Uterus (tissue), 4 donors: ENCODE data around the gene ZNF521. TPM values are rescaled to one million over a fixed set of nuclear protein-coding genes. Genes with fewer than 3 reads are reported as not detected.

ENCODE experiments used
- DNase-seq, 2 donors: peaks; one replicate each; pipeline ENCODE4 v3.0.0-alpha.2; 2019 to 2020
- H3K27ac ChIP-seq, 2 donors: fragments of 200-600 bp; sonication (generic); 1 replicate in 1 of 2; 2 replicates in 1 of 2; pipeline ENCODE4 v1.5.1; 2016 to 2018
- H3K27me3 ChIP-seq, 2 donors: fragments of 200-600 bp; sonication (generic); one replicate each; pipeline ENCODE4 v1.5.1; 2018 to 2019; ENCODE audit warnings: control low read depth in 1 of 2
- H3K36me3 ChIP-seq, 2 donors: fragments of 200-600 bp; sonication (generic); one replicate each; pipeline ENCODE4 v1.5.1; 2019; ENCODE audit warnings: control low read depth in 1 of 2
- H3K4me1 ChIP-seq, 2 donors: fragments of 200-600 bp; sonication (generic); one replicate each; pipeline ENCODE4 v1.5.1; 2018 to 2019; ENCODE audit warnings: control low read depth in 1 of 2
- H3K4me3 ChIP-seq, 2 donors: fragments of 200-600 bp; sonication (generic); 1 replicate in 1 of 2; 2 replicates in 1 of 2; pipeline ENCODE4 v1.5.1; 2018 to 2019; ENCODE audit warnings: mild to moderate bottlenecking in 1 of 2
- H3K9me3 ChIP-seq, 2 donors: fragments of 200-600 bp; sonication (generic); one replicate each; pipeline ENCODE4 v1.5.1; 2019; ENCODE audit warnings: control low read depth in 1 of 2
- POLR2A ChIP-seq, 2 donors: fragments of 450-650 bp; IDR thresholded peaks; one replicate each; pipeline ENCODE4 v1.6.1; 2016; ENCODE audit warnings: antibody characterized with exemption in 2 of 2, mild to moderate bottlenecking in 1 of 2, moderate library complexity in 1 of 2
- intact Hi-C: fragments of 100-400 bp; cut with DNase I; formaldehyde crosslinking; loops from one replicate; pipeline ENCODE4 v1.15.1; 2023; ENCODE audit warnings: low total_unique reads
- total RNA-seq, 4 donors: library from RNA; depleted of rRNA in 3 of 4; stranded (reverse); fragments of >200 nt in 3 of 4; gene quantifications; one replicate each; pipeline versions ENCODE4 v1.1.0 to v1.2.4, GENCODE V29; 2014 to 2023
- TF ChIP-seq, protein P1 (sequence below), 4 experiments: fragments of 200-600 bp in 2 of 4; fragments of 450-650 bp in 2 of 4; sonication (generic) in 2 of 4; IDR thresholded peaks; one replicate each; pipeline ENCODE4 v1.5.1; 2016 to 2019; ENCODE audit warnings: antibody characterized with exemption in 4 of 4, mild to moderate bottlenecking in 2 of 4, moderate library complexity in 1 of 4
- donor health status: DM: yes; HTN: yes; CAD: no.

The ZNF521 gene
- total RNA-seq, 4 donors from 2014 or later = 47.4 to 116 (median 72.8) TPM

DNA sequence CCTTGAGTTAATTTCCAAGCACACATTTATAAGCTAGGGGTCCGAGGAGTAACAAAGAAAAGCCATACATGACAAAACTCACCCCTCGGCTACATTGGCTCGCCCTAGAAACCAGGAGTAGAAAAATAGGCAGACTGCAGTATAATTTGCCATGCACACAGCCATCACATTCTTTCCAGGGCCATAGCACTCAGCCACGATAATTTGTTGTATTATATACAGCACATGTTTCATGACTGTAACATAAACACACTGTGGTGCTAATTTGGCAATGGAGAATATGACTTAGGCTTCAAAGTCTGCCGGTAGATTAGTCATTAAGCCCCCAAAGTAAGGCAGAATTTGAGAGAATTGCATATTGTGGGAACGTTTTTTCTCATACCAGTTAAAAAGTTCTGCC lies 254.9 kb downstream of the ZNF521 start:
- H3K4me3 ChIP-seq = no peak overlapping the region
- no peaks in the 10 kb centered on the region for H3K36me3 ChIP-seq
- H3K9me3 ChIP-seq = no peaks in the 10 kb centered on the region
- no peaks in the 10 kb centered on the region for H3K27me3 ChIP-seq
- peaks cover 0 to 6% of the 10 kb centered on the region in 2 donors for H3K4me1 ChIP-seq
- no peak for DNase-seq
- intact Hi-C loops = no loop called here
- no peak for TF ChIP-seq POLR2A (IDR thresholded peaks at IDR 0.05)
- TF ChIP-seq, protein P1, sequence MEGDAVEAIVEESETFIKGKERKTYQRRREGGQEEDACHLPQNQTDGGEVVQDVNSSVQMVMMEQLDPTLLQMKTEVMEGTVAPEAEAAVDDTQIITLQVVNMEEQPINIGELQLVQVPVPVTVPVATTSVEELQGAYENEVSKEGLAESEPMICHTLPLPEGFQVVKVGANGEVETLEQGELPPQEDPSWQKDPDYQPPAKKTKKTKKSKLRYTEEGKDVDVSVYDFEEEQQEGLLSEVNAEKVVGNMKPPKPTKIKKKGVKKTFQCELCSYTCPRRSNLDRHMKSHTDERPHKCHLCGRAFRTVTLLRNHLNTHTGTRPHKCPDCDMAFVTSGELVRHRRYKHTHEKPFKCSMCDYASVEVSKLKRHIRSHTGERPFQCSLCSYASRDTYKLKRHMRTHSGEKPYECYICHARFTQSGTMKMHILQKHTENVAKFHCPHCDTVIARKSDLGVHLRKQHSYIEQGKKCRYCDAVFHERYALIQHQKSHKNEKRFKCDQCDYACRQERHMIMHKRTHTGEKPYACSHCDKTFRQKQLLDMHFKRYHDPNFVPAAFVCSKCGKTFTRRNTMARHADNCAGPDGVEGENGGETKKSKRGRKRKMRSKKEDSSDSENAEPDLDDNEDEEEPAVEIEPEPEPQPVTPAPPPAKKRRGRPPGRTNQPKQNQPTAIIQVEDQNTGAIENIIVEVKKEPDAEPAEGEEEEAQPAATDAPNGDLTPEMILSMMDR (IDR thresholded peaks at IDR 0.05) = no peak
- H3K27ac ChIP-seq = peak overlapping the region; percentile 3 to 19

DNA sequence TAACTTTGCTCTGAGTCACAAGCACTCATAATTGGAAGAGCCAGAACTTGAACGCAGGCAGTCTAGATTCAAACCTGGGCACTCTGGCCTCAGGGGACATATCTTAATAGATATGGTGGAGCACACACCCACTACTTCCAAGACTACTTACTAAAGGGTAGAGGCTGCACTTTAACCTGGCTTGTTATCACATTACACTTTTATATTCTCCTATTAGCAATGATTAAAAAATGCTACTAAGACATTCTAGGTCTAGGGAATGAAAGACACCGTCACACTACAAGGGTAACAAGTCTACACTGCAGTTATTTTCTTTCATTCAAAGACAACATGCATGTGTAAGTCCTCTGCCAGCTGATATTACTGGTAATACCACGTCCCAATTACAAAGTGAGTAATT lies 258.8 kb downstream of the ZNF521 start:
- Histone ChIP-seq H3K27ac (no peak overlapping the region), H3K36me3 (no peaks in the 10 kb centered on the region), H3K4me1 (no peaks in the 10 kb centered on the region), H3K27me3 (no peaks in the 10 kb centered on the region), H3K9me3 (no peaks in the 10 kb centered on the region), H3K4me3 (no peak overlapping the region)
- no peak for DNase-seq
- intact Hi-C loops = no loop called here
- TF ChIP-seq, protein P1 (IDR thresholded peaks at IDR 0.05) = no peak
- no peak for TF ChIP-seq POLR2A (IDR thresholded peaks at IDR 0.05)

DNA sequence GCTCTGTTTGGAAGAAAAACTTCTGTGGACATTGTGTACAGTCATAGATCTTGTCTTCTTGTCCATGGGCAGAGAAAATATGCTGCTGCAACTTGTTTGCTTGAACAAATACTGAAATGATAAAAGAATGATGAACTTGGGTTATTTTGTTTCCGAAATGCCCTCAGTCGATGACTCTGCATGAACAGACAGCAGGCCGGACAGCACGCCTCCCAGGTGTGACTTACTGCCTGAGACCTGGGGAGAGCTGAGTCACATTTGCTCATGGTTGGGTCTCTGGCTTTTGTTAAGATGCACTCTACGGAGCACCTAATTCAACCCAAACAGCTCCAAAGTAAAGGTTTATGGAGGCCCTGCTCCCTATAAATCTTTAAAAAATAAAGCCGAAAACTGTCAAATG lies 262.5 kb downstream of the ZNF521 start:
- DNase-seq = no peak
- Histone ChIP-seq H3K9me3 (no peaks in the 10 kb centered on the region), H3K4me3 (no peak overlapping the region), H3K4me1 (no peaks in the 10 kb centered on the region), H3K36me3 (no peaks in the 10 kb centered on the region), H3K27me3 (no peaks in the 10 kb centered on the region), H3K27ac (no peak overlapping the region)
- TF ChIP-seq, protein P1 (IDR thresholded peaks at IDR 0.05) = no peak
- TF ChIP-seq POLR2A (IDR thresholded peaks at IDR 0.05) = no peak
- intact Hi-C loops = no loop called here

DNA sequence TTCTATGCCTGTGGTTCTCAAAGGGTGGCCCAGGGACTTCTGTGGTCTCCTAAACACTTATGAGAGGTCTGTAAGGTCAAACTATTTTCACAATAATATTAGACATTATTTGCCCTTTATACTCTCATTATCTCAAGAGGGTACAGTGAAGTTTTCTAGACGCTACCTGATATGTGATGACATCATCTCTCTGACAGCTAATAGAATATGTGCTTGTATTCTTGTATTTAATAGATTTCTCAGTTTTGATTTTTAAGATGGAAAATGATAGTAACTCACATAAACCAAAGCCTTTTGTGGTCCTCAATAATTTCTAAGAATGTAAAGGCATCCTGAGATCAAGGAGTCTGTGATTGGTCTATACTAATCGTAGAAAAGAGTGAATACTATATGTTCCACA lies 265.1 kb downstream of the ZNF521 start:
- DNase-seq = no peak
- Histone ChIP-seq H3K27ac (no peak overlapping the region), H3K9me3 (no peaks in the 10 kb centered on the region), H3K36me3 (no peaks in the 10 kb centered on the region), H3K4me1 (no peaks in the 10 kb centered on the region), H3K4me3 (no peak overlapping the region), H3K27me3 (no peaks in the 10 kb centered on the region)
- intact Hi-C loops = no loop called here
- TF ChIP-seq, protein P1 (IDR thresholded peaks at IDR 0.05) = no peak
- TF ChIP-seq POLR2A (IDR thresholded peaks at IDR 0.05) = no peak

DNA sequence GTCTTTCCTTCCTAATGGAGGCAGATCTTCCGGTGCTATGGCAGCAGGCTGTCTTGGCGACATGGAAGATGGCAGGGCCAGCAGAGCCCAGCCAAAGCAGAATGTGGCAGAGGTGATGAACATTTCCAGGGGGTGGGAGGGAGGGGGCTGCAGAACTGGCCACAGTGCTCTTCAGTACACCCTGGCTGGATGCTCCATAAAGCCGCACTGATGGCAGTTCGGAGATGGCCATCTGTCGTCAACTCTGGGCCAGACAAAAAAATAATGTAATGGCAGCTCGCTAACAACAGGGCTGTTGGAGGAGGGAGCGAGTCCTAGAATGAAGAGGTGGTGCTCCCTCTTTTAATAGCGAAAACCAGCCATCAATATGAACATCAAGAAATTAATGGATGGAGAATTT lies 271.0 kb downstream of the ZNF521 start:
- intact Hi-C loops = no loop called here
- H3K27ac ChIP-seq = no peak overlapping the region

More for the DNA sequence above, 271.0 kb downstream of the ZNF521 start:
- no peak for DNase-seq
- H3K4me1 ChIP-seq = no peaks in the 10 kb centered on the region
- H3K4me3 ChIP-seq = no peak overlapping the region
- TF ChIP-seq, protein P1 (IDR thresholded peaks at IDR 0.05) = no peak
- no peak for TF ChIP-seq POLR2A (IDR thresholded peaks at IDR 0.05)
- no peaks in the 10 kb centered on the region for H3K27me3 ChIP-seq
- H3K9me3 ChIP-seq = no peaks in the 10 kb centered on the region
- H3K36me3 ChIP-seq = no peaks in the 10 kb centered on the region
